HK-2 (cell line): ENCODE measurements around the gene ZP4.

Experiments used
- DNase-seq: peaks from one replicate; pipeline ENCODE4 v3.0.0-alpha.2; 2018; ENCODE audit not compliant: unreplicated experiment

ZP4 gene

GRCh38 chr1:237890822-237891221, at the start of gene ZP4:
Gene ZP4, minus strand, starts transcription at chr1:237890922. Its CDS starts 287 bp downstream, at chr1:237890635.
- no peak for DNase-seq

GRCh38 chr1:237938553-237938952, 47.8 kb upstream of the ZP4 start:
- DNase-seq = no peak

GRCh38 chr1:237938068-237938467, 47.3 kb upstream of the ZP4 start:
- no peak for DNase-seq

- DNase-seq = no peak
These were observed 42.1 kb upstream of the ZP4 start for GRCh38 chr1:237932816-237933215.

GRCh38 chr1:237931581-237931980, 40.9 kb upstream of the ZP4 start:
- no peak for DNase-seq

GRCh38 chr1:237927198-237927597, 36.5 kb upstream of the ZP4 start:
- no peak for DNase-seq

- no peak for DNase-seq
These were observed 30.6 kb upstream of the ZP4 start for GRCh38 chr1:237921306-237921705.

- no peak for DNase-seq
These were observed 22.6 kb upstream of the ZP4 start for GRCh38 chr1:237913345-237913744.

GRCh38 chr1:237911911-237912310, 21.2 kb upstream of the ZP4 start:
- DNase-seq = no peak

GRCh38 chr1:237910834-237911233, 20.1 kb upstream of the ZP4 start:
- DNase-seq = no peak

GRCh38 chr1:237903961-237904360, 13.2 kb upstream of the ZP4 start:
- DNase-seq = no peak

GRCh38 chr1:237902960-237903743, 12.4 kb upstream of the ZP4 start:
- no peak for DNase-seq

- peak; percentile 33 for DNase-seq
These were observed 10.7 kb upstream of the ZP4 start for GRCh38 chr1:237901299-237901934.

GRCh38 chr1:237895630-237896029, 4.9 kb upstream of the ZP4 start:
- DNase-seq = no peak

- DNase-seq = no peak
These were observed 3.4 kb upstream of the ZP4 start for GRCh38 chr1:237894131-237894530.

GRCh38 chr1:237891979-237892378, 1.3 kb upstream of the ZP4 start:
- DNase-seq = no peak

GRCh38 chr1:237891266-237891665, 544 bp upstream of the ZP4 start:
- no peak for DNase-seq

- no peak for DNase-seq
These were observed 306 bp downstream of the ZP4 start for GRCh38 chr1:237890416-237890815.

GRCh38 chr1:237888143-237888542, 2.6 kb downstream of the ZP4 start:
- DNase-seq = no peak

- DNase-seq = no peak
These were observed 3.2 kb downstream of the ZP4 start for GRCh38 chr1:237887542-237887941.

- DNase-seq = no peak
These were observed 6.5 kb downstream of the ZP4 start for GRCh38 chr1:237884237-237884636.

GRCh38 chr1:237879195-237879594, 11.5 kb downstream of the ZP4 start:
- DNase-seq = peak; percentile 31

- no peak for DNase-seq
These were observed 12.3 kb downstream of the ZP4 start for GRCh38 chr1:237878406-237878805.
